ENCODE results near the gene CORO7.

DNA sequence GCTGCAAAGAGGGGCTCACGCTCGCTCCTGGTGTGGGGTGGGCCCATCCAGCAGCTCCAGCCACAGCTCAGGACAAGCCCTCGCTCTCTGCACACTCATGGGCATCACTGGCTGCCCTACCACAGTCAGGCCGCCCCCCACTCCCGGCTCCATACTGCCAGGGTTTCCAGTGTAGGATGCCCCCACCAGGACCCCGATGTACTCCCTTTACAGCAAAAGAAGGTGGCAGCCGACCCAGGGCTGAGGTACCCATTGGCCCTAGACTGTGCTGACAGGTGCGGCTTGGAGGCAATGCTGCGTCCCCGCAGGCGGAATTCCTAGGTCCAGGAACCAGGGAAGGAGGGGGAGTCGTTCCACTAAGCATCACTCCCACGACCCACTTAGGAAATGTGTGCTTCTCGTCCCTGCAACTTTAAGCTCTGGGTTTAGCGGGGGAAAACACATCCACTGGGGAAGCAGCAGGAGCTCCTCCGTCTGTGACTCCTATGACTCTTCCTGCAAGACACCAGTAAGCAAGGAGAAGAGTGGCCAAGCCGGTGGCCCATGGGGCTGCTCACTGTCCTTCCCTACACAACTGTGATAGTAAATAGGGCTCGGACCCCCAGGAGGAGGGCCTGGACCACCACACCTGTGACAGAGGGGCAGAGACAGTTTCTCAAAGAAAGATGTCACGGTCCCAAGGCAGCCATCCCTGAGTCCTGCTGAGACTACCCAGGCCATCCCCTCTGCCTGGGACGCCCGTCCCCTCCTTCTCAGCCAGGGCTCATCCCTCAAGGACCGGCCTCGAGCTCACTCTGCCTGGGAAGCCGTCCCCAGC is 13.1 kb downstream of the CORO7 start:
- TF ChIP-seq, protein P1, sequence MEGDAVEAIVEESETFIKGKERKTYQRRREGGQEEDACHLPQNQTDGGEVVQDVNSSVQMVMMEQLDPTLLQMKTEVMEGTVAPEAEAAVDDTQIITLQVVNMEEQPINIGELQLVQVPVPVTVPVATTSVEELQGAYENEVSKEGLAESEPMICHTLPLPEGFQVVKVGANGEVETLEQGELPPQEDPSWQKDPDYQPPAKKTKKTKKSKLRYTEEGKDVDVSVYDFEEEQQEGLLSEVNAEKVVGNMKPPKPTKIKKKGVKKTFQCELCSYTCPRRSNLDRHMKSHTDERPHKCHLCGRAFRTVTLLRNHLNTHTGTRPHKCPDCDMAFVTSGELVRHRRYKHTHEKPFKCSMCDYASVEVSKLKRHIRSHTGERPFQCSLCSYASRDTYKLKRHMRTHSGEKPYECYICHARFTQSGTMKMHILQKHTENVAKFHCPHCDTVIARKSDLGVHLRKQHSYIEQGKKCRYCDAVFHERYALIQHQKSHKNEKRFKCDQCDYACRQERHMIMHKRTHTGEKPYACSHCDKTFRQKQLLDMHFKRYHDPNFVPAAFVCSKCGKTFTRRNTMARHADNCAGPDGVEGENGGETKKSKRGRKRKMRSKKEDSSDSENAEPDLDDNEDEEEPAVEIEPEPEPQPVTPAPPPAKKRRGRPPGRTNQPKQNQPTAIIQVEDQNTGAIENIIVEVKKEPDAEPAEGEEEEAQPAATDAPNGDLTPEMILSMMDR (IDR thresholded peaks at IDR 0.05): no peak
- no peak for TF ChIP-seq POLR2A (IDR thresholded peaks at IDR 0.05)
